Keratinocyte (primary cell): ENCODE measurements around the gene ATP1A1. TPM values are rescaled to one million over a fixed set of nuclear protein-coding genes. Genes with fewer than 3 reads are reported as not detected.

Experiments used
- DNase-seq: peaks from one replicate; pipeline ENCODE4 v3.0.0-alpha.2; 2011; ENCODE audit warnings: low read depth, missing footprints, low spot score
- FAIRE-seq: peaks from 2 replicates; lab custom pipeline; 2011; peaks lifted over from hg19 to GRCh38; lab: Jason Lieb, UNC
- H2AFZ ChIP-seq: 2 replicates; pipeline ENCODE4 v1.6.0; 2012; ENCODE audit warnings: low read length, control low read depth, inconsistent platforms; ENCODE audit not compliant: control insufficient read depth
- H3K27ac ChIP-seq: 2 replicates; pipeline ENCODE4 v1.5.1; 2011; ENCODE audit warnings: low read length; ENCODE audit not compliant: control insufficient read depth, insufficient read depth
- H3K27me3 ChIP-seq: 3 replicates; pipeline ENCODE4 v1.6.0; 2011; ENCODE audit warnings: low read length; ENCODE audit not compliant: control insufficient read depth, insufficient read depth; ENCODE audit errors: extremely low read depth
- H3K36me3 ChIP-seq, 2 experiments: 2 replicates in 1 of 2; 3 replicates in 1 of 2; pipeline ENCODE4 v1.5.1; 2011; ENCODE audit warnings: low read length in 2 of 2, mild to moderate bottlenecking in 1 of 2; ENCODE audit not compliant: control insufficient read depth in 2 of 2, insufficient read depth in 2 of 2; ENCODE audit errors: extremely low read depth in 1 of 2
- H3K4me1 ChIP-seq: 3 replicates; pipeline ENCODE4 v1.5.1; 2011; ENCODE audit warnings: low read length; ENCODE audit not compliant: control insufficient read depth, insufficient read depth; ENCODE audit errors: extremely low read depth
- H3K4me2 ChIP-seq: 3 replicates; pipeline ENCODE4 v1.6.0; 2011; ENCODE audit warnings: low read depth, low read length; ENCODE audit not compliant: control insufficient read depth, insufficient read depth; ENCODE audit errors: extremely low read depth
- H3K4me3 ChIP-seq, 3 experiments: fragments of 200-600 bp in 1 of 3; sonication (generic) in 1 of 3; 2 replicates in 2 of 3; 3 replicates in 1 of 3; pipeline ENCODE4 v1.5.1; 2011 to 2016; ENCODE audit warnings: low read length in 3 of 3, mild to moderate bottlenecking in 3 of 3, control low read depth in 2 of 3, inconsistent platforms in 1 of 3, low read depth in 1 of 3, mixed read lengths in 1 of 3, mixed run types in 1 of 3, moderate library complexity in 1 of 3; ENCODE audit not compliant: control insufficient read depth in 2 of 3, insufficient read depth in 2 of 3; ENCODE audit errors: extremely low read depth in 1 of 3
- H3K79me2 ChIP-seq: 2 replicates; pipeline ENCODE4 v1.6.0; 2012; ENCODE audit warnings: low read length; ENCODE audit not compliant: control insufficient read depth, insufficient read depth
- H3K9ac ChIP-seq: 3 replicates; pipeline ENCODE4 v1.6.0; 2011; ENCODE audit warnings: low read length; ENCODE audit not compliant: control insufficient read depth, insufficient read depth; ENCODE audit errors: extremely low read depth
- H3K9me1 ChIP-seq: 3 replicates; pipeline ENCODE4 v1.6.0; 2011; ENCODE audit warnings: low read length; ENCODE audit not compliant: control insufficient read depth, insufficient read depth; ENCODE audit errors: extremely low read depth
- H3K9me3 ChIP-seq: 2 replicates; pipeline ENCODE4 v1.5.1; 2012; ENCODE audit warnings: low read depth, low read length; ENCODE audit not compliant: control insufficient read depth
- H4K20me1 ChIP-seq: 3 replicates; pipeline ENCODE4 v1.6.0; 2011; ENCODE audit warnings: low read length; ENCODE audit not compliant: control insufficient read depth, insufficient read depth; ENCODE audit errors: extremely low read depth
- EZH2 ChIP-seq: IDR thresholded peaks from one replicate; pipeline ENCODE4 v1.6.1; 2012; ENCODE audit warnings: inconsistent platforms, mild to moderate bottlenecking, low read length, moderate library complexity
- dilution Hi-C: fragments of 300-500 bp; cut with MboI; formaldehyde crosslinking; loops from one replicate; pipeline ENCODE4 v1.7.0; 2020; ENCODE audit warnings: low sequenced_read_pairs; ENCODE audit not compliant: extremely low pct_ligation_motif_present
- polyA plus RNA-seq, 5 experiments: library from polyadenylated mRNA; depleted of rRNA in 3 of 5; stranded (reverse) in 3 of 5; stranded (forward) in 1 of 5; unstranded in 1 of 5; fragments of >200 nt; gene quantifications; 1 replicate in 1 of 5; 2 replicates in 3 of 5; 3 replicates in 1 of 5; pipeline versions ENCODE4 v1.2.1 to v1.2.3, GENCODE V29; 2011 to 2012; ENCODE audit warnings: missing spikeins in 2 of 5, low read depth in 1 of 5, low replicate concordance in 1 of 5
- TF ChIP-seq, protein P1 (sequence below), 3 experiments: IDR thresholded peaks in 1 of 3; conservative IDR thresholded peaks in 1 of 3; optimal IDR thresholded peaks in 1 of 3; 2 replicates in 2 of 3; 3 replicates in 1 of 3; pipeline versions ENCODE3 to v1.5.1; 2011; ENCODE audit warnings: low read length in 3 of 3, mild to moderate bottlenecking in 3 of 3, moderate library complexity in 2 of 3, control low read depth in 1 of 3, inconsistent platforms in 1 of 3; ENCODE audit not compliant: insufficient read depth in 2 of 3; ENCODE audit errors: extremely low read depth in 1 of 3

Gene ATP1A1
- polyA plus RNA-seq, 1 donor (not counting 4 experiments of a cell fraction or from before 2014, with no cell fraction given) = 357 TPM

DNA sequence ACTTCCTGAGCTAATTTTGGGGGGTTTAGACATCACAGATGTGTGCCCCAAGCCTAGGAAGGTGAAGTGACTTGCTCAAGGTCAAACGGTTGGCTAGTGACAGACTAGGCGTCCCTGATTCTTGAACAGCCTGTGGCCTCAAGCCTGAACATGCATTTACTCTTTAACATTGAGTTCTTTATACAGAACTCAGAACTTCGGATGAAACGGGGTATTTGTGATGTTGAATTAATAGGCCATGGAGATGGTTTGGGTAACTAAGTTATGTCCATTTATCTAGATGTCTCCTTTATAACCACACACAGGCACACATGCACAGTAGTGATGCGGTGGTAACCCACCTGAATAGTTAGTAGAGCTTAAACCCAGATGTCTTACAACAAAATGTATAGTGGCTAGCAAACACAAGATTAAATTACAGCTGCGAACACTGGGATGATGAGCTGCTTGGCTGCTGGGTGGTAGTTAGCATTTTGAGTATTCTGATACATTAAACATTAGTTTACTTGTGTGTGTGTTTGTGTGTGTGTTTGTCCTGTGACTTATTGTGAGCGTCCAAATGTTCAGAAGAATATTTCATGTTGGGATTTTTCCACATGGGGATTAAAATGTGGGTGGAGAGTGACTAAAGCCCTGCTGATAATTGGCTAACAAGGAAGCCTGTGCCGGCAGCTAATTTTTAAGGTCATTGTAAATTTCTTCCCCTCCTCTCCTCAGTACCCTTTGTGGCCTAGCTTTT lies 2.3 kb downstream of the ATP1A1 start:
- no peaks in the 10 kb centered on the region for H4K20me1 ChIP-seq
- H3K27me3 ChIP-seq = peaks cover 3% of the 10 kb centered on the region
- H2AFZ ChIP-seq = no peak overlapping the region
- peaks cover 48% of the 10 kb centered on the region for H3K79me2 ChIP-seq
- no peaks in the 10 kb centered on the region for H3K36me3 ChIP-seq
- peak overlapping the region; percentile 96 for H3K27ac ChIP-seq
- no peaks in the 10 kb centered on the region for H3K9me3 ChIP-seq
- peak overlapping the region; percentile 78 for H3K9ac ChIP-seq
- DNase-seq (no peak), FAIRE-seq (no peak)
- TF ChIP-seq EZH2 = no peak
- TF ChIP-seq, protein P1, sequence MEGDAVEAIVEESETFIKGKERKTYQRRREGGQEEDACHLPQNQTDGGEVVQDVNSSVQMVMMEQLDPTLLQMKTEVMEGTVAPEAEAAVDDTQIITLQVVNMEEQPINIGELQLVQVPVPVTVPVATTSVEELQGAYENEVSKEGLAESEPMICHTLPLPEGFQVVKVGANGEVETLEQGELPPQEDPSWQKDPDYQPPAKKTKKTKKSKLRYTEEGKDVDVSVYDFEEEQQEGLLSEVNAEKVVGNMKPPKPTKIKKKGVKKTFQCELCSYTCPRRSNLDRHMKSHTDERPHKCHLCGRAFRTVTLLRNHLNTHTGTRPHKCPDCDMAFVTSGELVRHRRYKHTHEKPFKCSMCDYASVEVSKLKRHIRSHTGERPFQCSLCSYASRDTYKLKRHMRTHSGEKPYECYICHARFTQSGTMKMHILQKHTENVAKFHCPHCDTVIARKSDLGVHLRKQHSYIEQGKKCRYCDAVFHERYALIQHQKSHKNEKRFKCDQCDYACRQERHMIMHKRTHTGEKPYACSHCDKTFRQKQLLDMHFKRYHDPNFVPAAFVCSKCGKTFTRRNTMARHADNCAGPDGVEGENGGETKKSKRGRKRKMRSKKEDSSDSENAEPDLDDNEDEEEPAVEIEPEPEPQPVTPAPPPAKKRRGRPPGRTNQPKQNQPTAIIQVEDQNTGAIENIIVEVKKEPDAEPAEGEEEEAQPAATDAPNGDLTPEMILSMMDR (optimal IDR thresholded peaks at IDR 0.05 in 1 of 3, IDR thresholded peaks at IDR 0.05 in 1 of 3, conservative IDR thresholded peaks at IDR 0.05 in 1 of 3; ENCODE audit: extremely low read depth in 1 of 3, insufficient read depth in 2 of 3, low read length in 3 of 3) = no peak
- H3K4me1 ChIP-seq = peaks cover 54% of the 10 kb centered on the region
- H3K4me2 ChIP-seq = peak overlapping the region; percentile 88
- H3K4me3 ChIP-seq = peak overlapping the region; percentile 82 to 94 (median 86)
- dilution Hi-C loops = no loop called here
- no peaks in the 10 kb centered on the region for H3K9me1 ChIP-seq

DNA sequence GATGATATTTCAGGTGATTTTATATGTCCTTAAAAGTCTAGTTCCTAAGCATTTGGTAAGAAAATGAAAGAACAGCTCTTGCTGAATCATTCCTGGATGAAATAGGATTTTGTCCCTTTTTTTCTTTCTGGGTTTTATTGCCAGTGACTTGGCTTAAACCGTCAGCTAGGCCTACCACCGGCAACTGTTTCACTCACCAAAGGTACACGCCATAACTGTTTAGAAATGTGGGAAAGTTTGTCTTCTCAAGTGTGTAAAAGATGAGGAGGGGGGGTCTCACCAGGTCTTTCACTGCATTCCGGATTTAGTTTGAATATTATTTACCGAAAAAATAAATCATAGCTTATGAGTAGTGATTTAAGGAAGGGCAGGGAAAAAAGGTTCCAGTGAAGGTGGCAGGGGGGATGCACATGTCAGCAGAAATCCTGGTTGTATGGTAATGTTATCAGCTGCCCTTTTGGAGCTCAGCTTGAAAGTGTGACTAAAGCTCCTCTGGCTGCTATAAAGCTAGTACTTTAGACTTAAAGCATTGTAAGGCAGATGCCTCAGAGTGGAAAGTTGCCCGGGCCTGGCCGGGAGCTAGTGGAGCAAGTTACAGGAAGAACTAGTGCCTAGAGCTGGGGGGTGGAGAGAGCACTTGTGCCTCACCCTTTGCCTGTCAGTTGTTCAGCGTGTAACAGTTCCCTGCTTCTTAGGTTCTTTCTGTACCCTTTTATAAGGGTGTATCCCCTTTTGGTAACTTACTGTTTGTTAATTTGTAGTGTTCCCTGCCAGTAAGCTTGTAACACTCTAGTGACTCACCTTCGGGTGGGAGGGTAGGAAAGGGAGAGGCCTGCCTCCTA lies 3.1 kb downstream of the ATP1A1 start:
- Histone ChIP-seq H3K4me3 (peak overlapping the region; percentile 82 to 94 (median 86)), H3K4me1 (peaks cover 54% of the 10 kb centered on the region), H2AFZ (no peak overlapping the region), H3K9me3 (no peaks in the 10 kb centered on the region), H3K27ac (peak overlapping the region; percentile 96), H3K36me3 (no peaks in the 10 kb centered on the region), H3K79me2 (peaks cover 56% of the 10 kb centered on the region), H3K9ac (peak overlapping the region; percentile 78), H3K9me1 (no peaks in the 10 kb centered on the region), H3K4me2 (peak overlapping the region; percentile 88), H4K20me1 (no peaks in the 10 kb centered on the region), H3K27me3 (peaks cover 3% of the 10 kb centered on the region)
- DNase-seq = peak; percentile 83
- FAIRE-seq = peak; percentile 77
- TF ChIP-seq, protein P1 (optimal IDR thresholded peaks at IDR 0.05 in 1 of 3, IDR thresholded peaks at IDR 0.05 in 1 of 3, conservative IDR thresholded peaks at IDR 0.05 in 1 of 3; ENCODE audit: extremely low read depth in 1 of 3, insufficient read depth in 2 of 3, low read length in 3 of 3) = no peak
- TF ChIP-seq EZH2 = no peak
- dilution Hi-C loops = no loop called here
